ENCODE results near the gene RHEBL1.

RHEBL1 gene

DNA sequence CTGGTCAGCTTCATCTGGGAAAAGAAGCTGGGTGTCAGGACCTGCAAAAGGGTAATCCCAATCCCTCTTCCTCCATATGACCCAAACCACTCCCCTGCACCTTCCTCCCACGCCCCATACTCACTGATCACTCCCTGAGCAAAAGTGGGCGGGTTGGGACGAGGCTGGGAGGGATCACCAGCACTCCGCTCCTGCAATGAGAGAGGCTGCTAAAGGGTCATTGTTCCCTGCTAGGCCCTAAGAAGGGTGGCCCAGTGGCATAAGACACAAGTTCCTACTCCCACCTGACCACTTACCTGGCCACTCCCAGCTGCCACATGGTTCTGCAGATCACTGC is 35.5 kb downstream of the RHEBL1 start:
- DNase-seq (ENCODE audit: extremely low read depth, low read depth): no peak
- TF ChIP-seq CTCF (IDR thresholded peaks at IDR 0.05; ENCODE audit: low read depth, low read length): no peak

- TF ChIP-seq CTCF (IDR thresholded peaks at IDR 0.05; ENCODE audit: low read depth, low read length): no peak
- no peak for DNase-seq (ENCODE audit: extremely low read depth, low read depth)
Observed at GRCh38 chr12:49033611-49034285, 36.0 kb downstream of the RHEBL1 start.

DNA sequence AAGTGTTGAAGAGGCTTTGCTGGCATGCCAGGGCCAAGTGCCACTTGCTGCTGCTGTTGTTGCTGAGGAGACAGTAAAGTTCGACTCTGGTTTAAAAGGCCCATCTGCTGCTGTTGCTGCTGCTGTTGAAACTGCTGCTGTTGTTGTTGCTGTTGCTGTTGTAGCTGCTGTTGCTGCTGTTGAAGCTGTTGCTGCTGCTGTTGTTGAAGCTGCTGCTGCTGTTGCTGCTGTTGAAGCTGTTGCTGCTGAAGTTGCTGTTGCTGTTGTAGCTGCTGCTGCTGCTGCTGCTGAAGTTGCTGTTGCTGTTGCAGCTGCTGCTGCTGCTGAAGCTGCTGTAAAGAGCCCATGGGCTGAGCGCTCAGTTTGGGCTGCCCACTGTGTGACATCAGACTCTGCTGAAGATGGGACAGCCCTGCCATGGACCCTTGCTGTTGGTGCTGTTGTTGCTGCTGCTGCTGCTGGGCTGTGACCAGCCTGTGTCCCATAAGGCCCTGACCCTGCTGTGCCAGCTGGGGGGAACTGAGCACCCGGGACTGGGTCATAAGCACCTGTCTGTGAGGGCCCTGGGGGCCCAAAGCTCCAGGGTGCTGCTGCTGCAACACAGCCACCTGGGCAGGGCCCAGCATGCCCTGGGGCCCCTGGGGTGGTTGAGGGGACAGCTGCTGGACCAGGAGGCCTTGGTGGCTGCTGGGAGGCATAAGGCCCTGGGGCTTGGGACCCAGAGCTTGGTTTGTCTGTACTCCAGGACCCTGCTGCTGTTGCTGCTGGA is 36.9 kb downstream of the RHEBL1 start:
- DNase-seq (ENCODE audit: extremely low read depth, low read depth): no peak
- TF ChIP-seq CTCF (IDR thresholded peaks at IDR 0.05; ENCODE audit: low read depth, low read length): no peak

DNA sequence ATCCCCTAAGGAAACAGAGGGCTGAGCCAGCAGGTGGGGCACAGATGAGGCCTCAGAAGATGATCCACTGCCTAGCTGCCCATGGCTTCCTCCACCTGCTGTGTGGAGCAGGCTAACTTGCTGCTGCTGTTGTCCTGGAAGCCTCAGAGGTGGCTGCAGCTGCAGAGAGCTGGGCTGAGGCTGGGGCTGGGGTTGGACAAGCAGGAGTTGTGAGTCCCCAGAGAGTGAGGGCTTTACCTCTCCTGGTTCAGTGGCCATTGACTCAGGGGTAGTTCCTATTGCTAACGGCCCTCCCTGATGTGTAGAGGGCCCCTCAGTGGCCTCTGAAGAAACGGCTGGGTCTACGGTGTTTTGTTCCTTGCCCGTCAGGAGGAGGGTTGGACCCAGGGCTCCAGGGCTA is 37.5 kb downstream of the RHEBL1 start:
- no peak for TF ChIP-seq CTCF (IDR thresholded peaks at IDR 0.05; ENCODE audit: low read depth, low read length)
- DNase-seq (ENCODE audit: extremely low read depth, low read depth): no peak

DNA sequence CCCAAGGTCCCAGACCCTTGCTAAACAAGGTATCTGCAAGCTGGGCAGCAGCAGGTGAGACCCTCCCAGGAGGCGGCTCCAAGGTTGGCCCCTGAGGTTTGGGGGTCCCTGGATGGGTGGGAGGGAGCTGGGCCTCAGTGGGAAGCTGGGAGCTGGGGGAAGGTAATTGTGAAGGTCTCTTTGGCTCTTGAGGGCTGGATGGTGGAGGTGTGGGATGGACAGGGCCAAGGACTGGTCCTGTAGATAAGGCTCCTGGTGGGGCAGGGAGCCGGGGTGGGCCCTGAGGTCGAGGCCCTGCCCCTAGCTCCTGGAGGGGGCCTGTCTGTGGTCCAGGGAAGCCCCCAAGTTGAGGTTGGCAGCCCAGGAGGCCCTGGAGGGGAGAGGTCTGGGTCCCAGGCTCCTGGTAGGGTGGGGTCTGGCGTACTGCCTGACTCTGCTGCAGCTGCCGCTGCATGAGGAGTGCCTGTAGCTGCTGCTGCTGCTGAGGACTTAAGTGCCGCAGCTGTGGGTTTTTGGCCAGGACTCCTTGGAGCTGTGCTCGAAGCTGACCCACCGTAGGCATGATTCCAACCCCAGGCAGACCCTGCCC is 38.1 kb downstream of the RHEBL1 start:
- no peak for DNase-seq (ENCODE audit: extremely low read depth, low read depth)
- no peak for TF ChIP-seq CTCF (IDR thresholded peaks at IDR 0.05; ENCODE audit: low read depth, low read length)

GRCh38 chr12:49030714-49031572 is 38.8 kb downstream of the RHEBL1 start:
- no peak for DNase-seq (ENCODE audit: extremely low read depth, low read depth)
- no peak for TF ChIP-seq CTCF (IDR thresholded peaks at IDR 0.05; ENCODE audit: low read depth, low read length)
